Suprapubic skin (tissue), 4 donors: Measurements from ENCODE around the gene NTSR1.

ENCODE experiments used
- EP300 ChIP-seq: sonication (generic); formaldehyde crosslinking; IDR thresholded peaks from one replicate; pipeline ENCODE4 v1.6.1; 2017; ENCODE audit warnings: antibody characterized with exemption
- POLR2A ChIP-seq, 2 donors: fragments of 450-650 bp; IDR thresholded peaks; one replicate each; pipeline ENCODE4 v1.6.1; 2017; ENCODE audit warnings: antibody characterized with exemption in 2 of 2, mild to moderate bottlenecking in 2 of 2, moderate library complexity in 2 of 2
- POLR2AphosphoS5 ChIP-seq, 3 donors: sonication (generic); formaldehyde crosslinking; IDR thresholded peaks; one replicate each; pipeline ENCODE4 v1.6.1; 2017; ENCODE audit warnings: antibody characterized with exemption in 3 of 3
- TF ChIP-seq, protein P1 (sequence below), 2 donors: fragments of 200-600 bp in 1 of 2; fragments of 450-650 bp in 1 of 2; sonication (generic) in 1 of 2; IDR thresholded peaks; one replicate each; pipeline ENCODE4 v1.5.1; 2016 to 2019; ENCODE audit warnings: antibody characterized with exemption in 2 of 2, mild to moderate bottlenecking in 1 of 2, moderate library complexity in 1 of 2

DNA sequence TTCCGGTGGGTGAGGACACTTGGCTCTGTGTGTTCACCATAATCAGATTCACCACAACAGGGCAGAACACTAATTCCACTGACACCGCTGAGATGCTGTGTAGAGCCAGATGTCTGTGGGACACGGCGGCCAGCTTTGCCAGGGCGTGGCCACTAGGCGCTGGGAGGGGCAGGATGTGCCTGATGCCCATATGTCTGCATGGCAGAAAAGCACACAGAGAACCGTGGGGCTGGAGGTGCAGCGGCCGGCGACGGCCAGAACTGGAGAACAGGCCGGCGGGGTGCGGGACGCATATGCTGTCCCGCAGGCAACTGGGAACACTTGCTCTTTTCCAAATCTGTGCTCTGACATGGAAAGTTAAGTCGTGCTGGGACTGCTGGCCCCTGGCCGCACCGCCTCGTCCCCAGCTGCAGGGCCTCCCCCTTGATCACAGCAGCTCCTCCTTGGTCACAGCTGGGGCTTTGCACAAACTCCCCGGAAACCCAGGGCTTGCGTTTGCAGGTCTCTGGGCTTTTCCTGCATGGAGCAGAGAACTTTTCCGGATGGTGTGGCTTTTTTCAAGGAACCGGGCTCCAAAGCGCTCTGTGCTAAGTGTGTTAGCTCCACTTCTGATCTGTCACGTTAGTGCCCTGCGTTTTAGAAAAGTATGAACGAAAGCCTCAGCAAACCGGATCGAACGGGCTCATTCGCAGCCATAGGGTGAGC, 31.1 kb downstream of the NTSR1 start:
- TF ChIP-seq POLR2A (IDR thresholded peaks at IDR 0.05) (no peak), POLR2AphosphoS5 (IDR thresholded peaks at IDR 0.05) (no peak), EP300 (no peak)
- TF ChIP-seq, protein P1, sequence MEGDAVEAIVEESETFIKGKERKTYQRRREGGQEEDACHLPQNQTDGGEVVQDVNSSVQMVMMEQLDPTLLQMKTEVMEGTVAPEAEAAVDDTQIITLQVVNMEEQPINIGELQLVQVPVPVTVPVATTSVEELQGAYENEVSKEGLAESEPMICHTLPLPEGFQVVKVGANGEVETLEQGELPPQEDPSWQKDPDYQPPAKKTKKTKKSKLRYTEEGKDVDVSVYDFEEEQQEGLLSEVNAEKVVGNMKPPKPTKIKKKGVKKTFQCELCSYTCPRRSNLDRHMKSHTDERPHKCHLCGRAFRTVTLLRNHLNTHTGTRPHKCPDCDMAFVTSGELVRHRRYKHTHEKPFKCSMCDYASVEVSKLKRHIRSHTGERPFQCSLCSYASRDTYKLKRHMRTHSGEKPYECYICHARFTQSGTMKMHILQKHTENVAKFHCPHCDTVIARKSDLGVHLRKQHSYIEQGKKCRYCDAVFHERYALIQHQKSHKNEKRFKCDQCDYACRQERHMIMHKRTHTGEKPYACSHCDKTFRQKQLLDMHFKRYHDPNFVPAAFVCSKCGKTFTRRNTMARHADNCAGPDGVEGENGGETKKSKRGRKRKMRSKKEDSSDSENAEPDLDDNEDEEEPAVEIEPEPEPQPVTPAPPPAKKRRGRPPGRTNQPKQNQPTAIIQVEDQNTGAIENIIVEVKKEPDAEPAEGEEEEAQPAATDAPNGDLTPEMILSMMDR (IDR thresholded peaks at IDR 0.05) = no peak
